Measurements from ENCODE around the gene SBSN. TPM values are rescaled to one million over a fixed set of nuclear protein-coding genes. Genes with fewer than 3 reads are reported as not detected.

The SBSN gene
- total and polyA plus RNA-seq, 2 donors (not counting 1 experiment from before 2014, with no cell fraction given): not detected

DNA sequence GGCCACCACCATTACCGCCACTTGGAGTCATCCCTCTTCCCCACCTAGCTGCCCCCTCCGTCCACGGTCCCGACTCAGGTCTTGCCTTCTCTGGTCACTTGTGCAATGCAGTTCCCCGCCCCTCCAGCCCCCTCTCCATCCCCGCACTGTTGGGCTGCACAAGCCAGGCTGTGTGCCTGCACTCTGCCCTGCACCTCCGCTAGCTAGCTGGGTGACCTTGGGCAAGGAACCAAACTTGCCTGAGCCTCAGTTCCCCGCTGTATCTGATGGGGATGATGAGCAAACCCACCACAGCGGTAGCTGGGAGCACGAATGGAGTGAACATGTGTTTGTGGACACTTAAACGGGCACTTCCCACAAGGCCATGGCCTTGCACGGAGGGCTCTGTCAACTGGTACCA is 11.7 kb upstream of the SBSN start:
- H2AFZ ChIP-seq (ENCODE audit: insufficient read depth, low read depth, low read length, poor library complexity, severe bottlenecking): no peak overlapping the region
- no peaks in the 10 kb centered on the region for H3K9me3 ChIP-seq (ENCODE audit: control extremely low read depth in 1 of 3, control insufficient read depth in 2 of 3, insufficient read depth in 1 of 3, low read length in 2 of 3)
- CTCF ChIA-PET: no interaction called here
- WGBS (ENCODE audit: insufficient coverage): 99% methylated on average over 12 of the region's 12 CpGs
- H3K27ac ChIP-seq (ENCODE audit: low read length in 2 of 2): no peak overlapping the region
- H3K4me3 Mint-ChIP-seq: no peak overlapping the region
- no peaks in the 10 kb centered on the region for H3K9me3 Mint-ChIP-seq (ENCODE audit: insufficient read depth)
- intact Hi-C loops (cut with micrococcal nuclease): no loop called here
- H4K20me1 ChIP-seq (ENCODE audit: control insufficient read depth, insufficient read depth, low read length, poor library complexity, severe bottlenecking): no peaks in the 10 kb centered on the region
- H3K27ac Mint-ChIP-seq: no peak overlapping the region
- ATAC-seq (ENCODE audit: low read depth) (no peak), DNase-seq (no peak)
- H3K36me3 ChIP-seq (replicated peaks in 1 of 2; ENCODE audit: control extremely low read depth in 1 of 2, control insufficient read depth in 1 of 2, extremely low read depth in 1 of 2, insufficient read depth in 2 of 2, low read length in 1 of 2): peaks cover 0 to 3% of the 10 kb centered on the region in 2 experiments
- no peaks in the 10 kb centered on the region for H3K27me3 ChIP-seq (replicated peaks in 1 of 4; ENCODE audit: control extremely low read depth in 1 of 4, control insufficient read depth in 3 of 4, insufficient read depth in 4 of 4, low read length in 3 of 4)
- H3K4me3 ChIP-seq (ENCODE audit: control extremely low read depth in 1 of 5, extremely low read depth in 1 of 5, insufficient read depth in 1 of 5, low read depth in 2 of 5, low read length in 4 of 5): no peak overlapping the region
- peaks cover 5 to 20% of the 10 kb centered on the region in 2 donors for H3K4me1 ChIP-seq (ENCODE audit: control insufficient read depth in 2 of 2, insufficient read depth in 2 of 2, low read length in 2 of 2)
- H3K27me3 Mint-ChIP-seq: peaks cover 2% of the 10 kb centered on the region
- peaks cover 25% of the 10 kb centered on the region for H3K4me1 Mint-ChIP-seq
- H3K79me2 ChIP-seq (ENCODE audit: control insufficient read depth, insufficient read depth, low read length): no peaks in the 10 kb centered on the region
- POLR2A ChIA-PET: interaction anchor here (0.6 kb wide), 1 partner anchor 301 kb away, joined by 3 read pairs; no protein-coding TSS in a partner anchor
- TF ChIP-seq, protein P1, sequence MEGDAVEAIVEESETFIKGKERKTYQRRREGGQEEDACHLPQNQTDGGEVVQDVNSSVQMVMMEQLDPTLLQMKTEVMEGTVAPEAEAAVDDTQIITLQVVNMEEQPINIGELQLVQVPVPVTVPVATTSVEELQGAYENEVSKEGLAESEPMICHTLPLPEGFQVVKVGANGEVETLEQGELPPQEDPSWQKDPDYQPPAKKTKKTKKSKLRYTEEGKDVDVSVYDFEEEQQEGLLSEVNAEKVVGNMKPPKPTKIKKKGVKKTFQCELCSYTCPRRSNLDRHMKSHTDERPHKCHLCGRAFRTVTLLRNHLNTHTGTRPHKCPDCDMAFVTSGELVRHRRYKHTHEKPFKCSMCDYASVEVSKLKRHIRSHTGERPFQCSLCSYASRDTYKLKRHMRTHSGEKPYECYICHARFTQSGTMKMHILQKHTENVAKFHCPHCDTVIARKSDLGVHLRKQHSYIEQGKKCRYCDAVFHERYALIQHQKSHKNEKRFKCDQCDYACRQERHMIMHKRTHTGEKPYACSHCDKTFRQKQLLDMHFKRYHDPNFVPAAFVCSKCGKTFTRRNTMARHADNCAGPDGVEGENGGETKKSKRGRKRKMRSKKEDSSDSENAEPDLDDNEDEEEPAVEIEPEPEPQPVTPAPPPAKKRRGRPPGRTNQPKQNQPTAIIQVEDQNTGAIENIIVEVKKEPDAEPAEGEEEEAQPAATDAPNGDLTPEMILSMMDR (IDR thresholded peaks at IDR 0.05): no peak
- TF ChIP-seq EZH2 (IDR thresholded peaks at IDR 0.05; ENCODE audit: borderline replicate concordance, insufficient read depth, low read depth, low read length, poor library complexity, severe bottlenecking): no peak
- H3K9ac ChIP-seq (ENCODE audit: low read length): no peak overlapping the region
- H3K4me2 ChIP-seq (replicated peaks; ENCODE audit: low read depth, low read length, poor library complexity, severe bottlenecking): no peak overlapping the region

DNA sequence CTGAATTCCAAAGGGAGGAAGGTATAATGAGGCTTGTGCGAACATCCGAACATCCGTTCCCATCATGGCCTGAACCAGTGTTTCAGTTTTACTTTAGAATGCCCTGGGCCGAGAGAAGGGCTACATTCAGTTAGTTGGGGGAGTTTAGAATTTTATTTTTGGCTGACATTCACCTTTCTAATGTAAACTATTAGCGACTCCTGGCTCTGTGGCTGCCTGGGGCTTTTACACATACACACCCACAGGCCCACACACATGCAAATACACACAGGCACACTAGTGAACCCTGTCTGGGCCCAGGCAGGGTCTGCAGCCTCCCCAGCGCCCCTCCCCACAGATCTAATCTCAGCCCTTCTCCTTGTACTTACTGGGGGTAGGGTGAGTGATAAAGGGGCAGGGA is 11.2 kb upstream of the SBSN start:
- DNase-seq (no peak), ATAC-seq (ENCODE audit: low read depth) (no peak)
- Histone ChIP-seq H3K9ac (ENCODE audit: low read length) (no peak overlapping the region), H3K27me3 (replicated peaks in 1 of 4; ENCODE audit: control extremely low read depth in 1 of 4, control insufficient read depth in 3 of 4, insufficient read depth in 4 of 4, low read length in 3 of 4) (peaks cover 0 to 1% (median under 1%) of the 10 kb centered on the region in 4 experiments), H3K36me3 (replicated peaks in 1 of 2; ENCODE audit: control extremely low read depth in 1 of 2, control insufficient read depth in 1 of 2, extremely low read depth in 1 of 2, insufficient read depth in 2 of 2, low read length in 1 of 2) (peaks cover 0 to 3% of the 10 kb centered on the region in 2 experiments), H3K79me2 (ENCODE audit: control insufficient read depth, insufficient read depth, low read length) (no peaks in the 10 kb centered on the region), H2AFZ (ENCODE audit: insufficient read depth, low read depth, low read length, poor library complexity, severe bottlenecking) (no peak overlapping the region), H3K4me3 (ENCODE audit: control extremely low read depth in 1 of 5, extremely low read depth in 1 of 5, insufficient read depth in 1 of 5, low read depth in 2 of 5, low read length in 4 of 5) (no peak overlapping the region), H3K9me3 (ENCODE audit: control extremely low read depth in 1 of 3, control insufficient read depth in 2 of 3, insufficient read depth in 1 of 3, low read length in 2 of 3) (peaks cover 0 to under 1% (median 0%) of the 10 kb centered on the region in 3 donors), H3K4me2 (replicated peaks; ENCODE audit: low read depth, low read length, poor library complexity, severe bottlenecking) (no peak overlapping the region), H3K27ac (ENCODE audit: low read length in 2 of 2) (no peak overlapping the region), H3K4me1 (ENCODE audit: control insufficient read depth in 2 of 2, insufficient read depth in 2 of 2, low read length in 2 of 2) (peaks cover under 1 to 16% of the 10 kb centered on the region in 2 donors), H4K20me1 (ENCODE audit: control insufficient read depth, insufficient read depth, low read length, poor library complexity, severe bottlenecking) (no peaks in the 10 kb centered on the region)
- WGBS (ENCODE audit: insufficient coverage): no CpG with 5 or more reads among the region's 6 CpGs
- POLR2A ChIA-PET: interaction anchor here (0.6 kb wide), 1 partner anchor 301 kb away, joined by 3 read pairs; no protein-coding TSS in a partner anchor
- TF ChIP-seq, protein P1 (IDR thresholded peaks at IDR 0.05): no peak
- TF ChIP-seq EZH2 (IDR thresholded peaks at IDR 0.05; ENCODE audit: borderline replicate concordance, insufficient read depth, low read depth, low read length, poor library complexity, severe bottlenecking): no peak
- intact Hi-C loops (cut with micrococcal nuclease): no loop called here
- no peak overlapping the region for H3K4me3 Mint-ChIP-seq
- CTCF ChIA-PET: no interaction called here
- H3K4me1 Mint-ChIP-seq: peaks cover 21% of the 10 kb centered on the region
- H3K27me3 Mint-ChIP-seq: peaks cover 3% of the 10 kb centered on the region
- no peak overlapping the region for H3K27ac Mint-ChIP-seq
- no peaks in the 10 kb centered on the region for H3K9me3 Mint-ChIP-seq (ENCODE audit: insufficient read depth)

Data from B cell (primary cell).